Spleen (tissue), 7 donors: Measurements from ENCODE around the gene CYLD.

Experiments used
- POLR2A ChIP-seq, 3 donors: fragments of 450-650 bp; IDR thresholded peaks; one replicate each; pipeline ENCODE4 v1.5.1; 2017; ENCODE audit warnings: antibody characterized with exemption in 3 of 3, mild to moderate bottlenecking in 1 of 3
- TF ChIP-seq, protein P1 (sequence below), 11 experiments: fragments of 200-600 bp in 7 of 11; fragments of 450-650 bp in 4 of 11; sonication (generic) in 4 of 11; IDR thresholded peaks in 8 of 11; conservative IDR thresholded peaks in 3 of 11; 1 replicate in 7 of 11; 2 replicates in 4 of 11; pipeline versions ENCODE4 v1.4.0 to v1.8.0; 2016 to 2021; ENCODE audit warnings: antibody characterized with exemption in 11 of 11, inconsistent platforms in 4 of 11, mild to moderate bottlenecking in 1 of 11
- donor health status: DM: no; HTN: no; CAD: no; lungs with moderate emphysema.
- donor health status: DM: no; HTN: no; CAD: no.
- donor health status: DM: no; HTN: no; CAD: no.

DNA sequence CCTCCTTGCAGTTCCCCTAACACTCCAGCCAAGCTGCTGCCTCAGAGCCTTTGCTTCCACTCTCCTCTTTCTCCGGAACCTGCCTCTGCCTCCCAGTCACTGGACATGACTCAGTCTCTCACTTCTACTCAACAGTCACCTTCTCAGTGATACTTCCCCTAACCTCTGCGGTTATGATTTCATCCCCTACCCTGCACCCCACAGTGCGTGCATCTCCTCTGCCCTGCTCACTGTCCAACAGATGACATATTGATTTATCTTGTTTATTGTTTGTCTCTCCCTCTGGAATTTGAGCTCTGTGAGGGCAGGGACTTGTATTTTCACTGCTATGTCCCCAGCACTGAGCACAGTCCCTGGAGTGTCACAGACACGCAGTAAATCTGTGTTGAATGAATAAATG, 100.7 kb downstream of the CYLD start:
- TF ChIP-seq, protein P1, sequence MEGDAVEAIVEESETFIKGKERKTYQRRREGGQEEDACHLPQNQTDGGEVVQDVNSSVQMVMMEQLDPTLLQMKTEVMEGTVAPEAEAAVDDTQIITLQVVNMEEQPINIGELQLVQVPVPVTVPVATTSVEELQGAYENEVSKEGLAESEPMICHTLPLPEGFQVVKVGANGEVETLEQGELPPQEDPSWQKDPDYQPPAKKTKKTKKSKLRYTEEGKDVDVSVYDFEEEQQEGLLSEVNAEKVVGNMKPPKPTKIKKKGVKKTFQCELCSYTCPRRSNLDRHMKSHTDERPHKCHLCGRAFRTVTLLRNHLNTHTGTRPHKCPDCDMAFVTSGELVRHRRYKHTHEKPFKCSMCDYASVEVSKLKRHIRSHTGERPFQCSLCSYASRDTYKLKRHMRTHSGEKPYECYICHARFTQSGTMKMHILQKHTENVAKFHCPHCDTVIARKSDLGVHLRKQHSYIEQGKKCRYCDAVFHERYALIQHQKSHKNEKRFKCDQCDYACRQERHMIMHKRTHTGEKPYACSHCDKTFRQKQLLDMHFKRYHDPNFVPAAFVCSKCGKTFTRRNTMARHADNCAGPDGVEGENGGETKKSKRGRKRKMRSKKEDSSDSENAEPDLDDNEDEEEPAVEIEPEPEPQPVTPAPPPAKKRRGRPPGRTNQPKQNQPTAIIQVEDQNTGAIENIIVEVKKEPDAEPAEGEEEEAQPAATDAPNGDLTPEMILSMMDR (IDR thresholded peaks at IDR 0.05 in 8 of 11, conservative IDR thresholded peaks at IDR 0.05 in 3 of 11), result no peak
- no peak for TF ChIP-seq POLR2A (IDR thresholded peaks at IDR 0.05)
